Activated CD8-positive, alpha-beta memory T cell treated with anti-CD3 and anti-CD28 coated beads, Interleukin-2, amount 50 U/mL, for 24 hours (primary cell): ENCODE data around the gene PILRA.
A peak's percentile ranks its signal among the peaks of the same experiment; 100 is the strongest.

ENCODE experiments used
- DNase-seq: peaks from one replicate; pipeline ENCODE4 v3.0.0-alpha.2; 2020; ENCODE audit errors: extremely low read depth

The PILRA gene

GRCh38 chr7:100411101-100411500 is 37.8 kb downstream of the PILRA start:
- no peak for DNase-seq

GRCh38 chr7:100413346-100413745 is 40.1 kb downstream of the PILRA start:
- DNase-seq = no peak

GRCh38 chr7:100413889-100414288 is 40.6 kb downstream of the PILRA start:
- no peak for DNase-seq

- DNase-seq = no peak
Measured at GRCh38 chr7:100415448-100415847, 42.2 kb downstream of the PILRA start.

- no peak for DNase-seq
Measured at GRCh38 chr7:100418930-100419659, 45.8 kb downstream of the PILRA start.

GRCh38 chr7:100419660-100420226 is 46.5 kb downstream of the PILRA start:
- DNase-seq = no peak

GRCh38 chr7:100423315-100423714 is 50.0 kb downstream of the PILRA start:
- DNase-seq = no peak

GRCh38 chr7:100425347-100425746 is 52.1 kb downstream of the PILRA start:
- DNase-seq = no peak

GRCh38 chr7:100426516-100426915 is 53.2 kb downstream of the PILRA start:
- no peak for DNase-seq

- no peak for DNase-seq
Measured at GRCh38 chr7:100427762-100428198, 54.5 kb downstream of the PILRA start.

GRCh38 chr7:100428199-100428966 is 55.1 kb downstream of the PILRA start, which contains the start of gene ZCWPW1:
Gene ZCWPW1 (minus strand): TSS chr7:100428703. CDS start chr7:100420649, 8,054 bp downstream.
- DNase-seq = peak; percentile 92

- peak; percentile 100 for DNase-seq
Measured at GRCh38 chr7:100428967-100429636, 55.8 kb downstream of the PILRA start.

- peak; percentile 91 for DNase-seq
Measured at GRCh38 chr7:100429637-100430492, 56.6 kb downstream of the PILRA start, which contains the start of gene MEPCE. Gene MEPCE (plus strand): TSS chr7:100429831. CDS start chr7:100430019, 188 bp downstream.

- DNase-seq = no peak
Measured at GRCh38 chr7:100430493-100431285, 57.4 kb downstream of the PILRA start.

GRCh38 chr7:100431286-100431735 is 58.0 kb downstream of the PILRA start:
- no peak for DNase-seq

- no peak for DNase-seq
Measured at GRCh38 chr7:100432053-100432452, 58.8 kb downstream of the PILRA start.

- no peak for DNase-seq
Measured at GRCh38 chr7:100432621-100433275, 59.5 kb downstream of the PILRA start.

- DNase-seq = no peak
Measured at GRCh38 chr7:100433276-100433591, 59.9 kb downstream of the PILRA start.

GRCh38 chr7:100433592-100434296 is 60.5 kb downstream of the PILRA start:
- DNase-seq = no peak
